Thoracic aorta (tissue), 2 donors: ENCODE data around the gene RGS4. TPM values are rescaled to one million over a fixed set of nuclear protein-coding genes. Genes with fewer than 3 reads are reported as not detected.

Experiments used
- ATAC-seq: fragments of 150-250 bp; one replicate; pipeline ENCODE4 v1.8.0; 2017; ENCODE audit warnings: low read depth; ENCODE audit not compliant: insufficient number of reproducible peaks, low FRiP score
- DNase-seq: peaks from one replicate; pipeline ENCODE4 v3.0.0-alpha.2; 2020; ENCODE audit warnings: low spot score
- H3K27ac ChIP-seq, 2 donors: fragments of 200-600 bp; sonication (generic); 1 replicate in 1 of 2; 2 replicates in 1 of 2; pipeline ENCODE4 v1.5.1; 2016; ENCODE audit warnings: mild to moderate bottlenecking in 2 of 2, moderate library complexity in 2 of 2
- H3K27me3 ChIP-seq: fragments of 200-600 bp; sonication (generic); replicated peaks from 2 replicates; pipeline ENCODE4 v1.6.0; 2016; ENCODE audit warnings: mild to moderate bottlenecking; ENCODE audit not compliant: insufficient read depth
- H3K36me3 ChIP-seq: fragments of 200-600 bp; sonication (generic); one replicate; pipeline ENCODE4 v1.5.1; 2016
- H3K4me1 ChIP-seq, 2 donors: fragments of 200-600 bp; sonication (generic); 1 replicate in 1 of 2; 2 replicates in 1 of 2; pipeline versions ENCODE4 v1.5.1 to v1.6.0; 2016; ENCODE audit warnings: low read depth in 2 of 2, mild to moderate bottlenecking in 1 of 2; ENCODE audit not compliant: control insufficient read depth in 1 of 2
- H3K4me3 ChIP-seq: fragments of 200-600 bp; sonication (generic); 2 replicates; pipeline ENCODE4 v1.5.1; 2016; ENCODE audit warnings: mild to moderate bottlenecking
- H3K9me3 ChIP-seq: fragments of 200-600 bp; sonication (generic); 2 replicates; pipeline ENCODE4 v1.5.1; 2016
- CTCF ChIP-seq: fragments of 200-600 bp; sonication (generic); IDR thresholded peaks from one replicate; pipeline ENCODE4 v1.5.1; 2019; ENCODE audit warnings: antibody characterized with exemption
- total RNA-seq, 2 donors: library from RNA; depleted of rRNA; stranded (reverse); fragments of >200 nt; gene quantifications; one replicate each; pipeline versions ENCODE4 v1.1.0 to v1.2.3, GENCODE V29; 2016

RGS4 gene
- total RNA-seq, 2 donors from 2014 or later: 32.6 to 52.0 TPM

DNA sequence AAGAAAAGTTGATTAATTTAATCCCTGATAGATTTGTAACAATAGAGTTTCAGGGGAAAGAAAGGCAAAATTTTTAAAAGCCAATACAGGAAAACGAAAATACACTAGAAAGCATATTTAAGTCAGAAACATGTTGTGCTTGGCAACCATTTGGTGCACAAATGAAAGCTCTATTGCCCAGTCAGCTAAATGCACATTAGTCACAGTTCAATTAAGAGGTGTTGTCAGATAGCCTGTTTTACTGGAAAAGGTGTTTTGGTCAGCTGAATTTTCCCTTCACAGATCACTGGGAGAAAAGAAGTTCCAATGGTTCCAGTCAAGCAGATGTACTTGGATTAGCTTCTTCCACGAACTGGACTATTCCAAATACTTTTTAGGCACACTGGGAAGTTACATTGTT lies 25.4 kb downstream of the RGS4 start:
- no peak for TF ChIP-seq CTCF

GRCh38 chr1:163095213-163095612 lies 26.1 kb downstream of the RGS4 start:
- Histone ChIP-seq H3K4me3 (no peak overlapping the region), H3K27me3 (no peaks in the 10 kb centered on the region), H3K4me1 (peaks cover 9 to 30% of the 10 kb centered on the region in 2 donors), H3K36me3 (no peaks in the 10 kb centered on the region), H3K27ac (no peak overlapping the region), H3K9me3 (no peaks in the 10 kb centered on the region)
- no peak for DNase-seq
- no peak for ATAC-seq
- no peak for TF ChIP-seq CTCF

More for the DNA sequence above, 25.4 kb downstream of the RGS4 start:
- Histone ChIP-seq H3K27me3 (no peaks in the 10 kb centered on the region), H3K36me3 (no peaks in the 10 kb centered on the region), H3K27ac (no peak overlapping the region), H3K9me3 (no peaks in the 10 kb centered on the region), H3K4me1 (peaks cover 9 to 30% of the 10 kb centered on the region in 2 donors), H3K4me3 (no peak overlapping the region)
- DNase-seq: no peak
- ATAC-seq: no peak

DNA sequence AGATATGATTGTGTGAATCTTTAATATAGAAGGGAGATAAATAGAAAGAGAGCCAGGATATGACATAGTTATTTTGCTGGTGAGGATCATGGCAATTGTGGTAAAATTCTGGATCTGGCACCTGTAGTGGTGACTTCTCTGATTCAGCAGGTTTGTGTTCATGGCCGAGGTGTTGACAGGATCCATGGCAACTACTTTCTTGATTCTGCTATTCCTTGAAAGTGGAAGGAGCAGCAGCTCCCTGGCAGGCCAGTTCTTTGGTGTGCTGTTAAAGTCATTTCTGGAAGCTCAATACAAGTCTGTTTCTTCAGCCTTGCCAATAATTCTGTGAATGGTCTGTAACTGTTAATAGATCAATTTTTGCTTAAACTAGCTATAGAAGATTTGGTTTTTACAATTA lies 33.4 kb downstream of the RGS4 start:
- ATAC-seq (no peak), DNase-seq (no peak)
- H3K4me1 ChIP-seq: peaks cover 14 to 35% of the 10 kb centered on the region in 2 donors
- no peaks in the 10 kb centered on the region for H3K9me3 ChIP-seq
- no peak overlapping the region for H3K4me3 ChIP-seq
- no peak for TF ChIP-seq CTCF
- no peak overlapping the region for H3K27ac ChIP-seq
- H3K27me3 ChIP-seq: no peaks in the 10 kb centered on the region
- no peaks in the 10 kb centered on the region for H3K36me3 ChIP-seq

DNA sequence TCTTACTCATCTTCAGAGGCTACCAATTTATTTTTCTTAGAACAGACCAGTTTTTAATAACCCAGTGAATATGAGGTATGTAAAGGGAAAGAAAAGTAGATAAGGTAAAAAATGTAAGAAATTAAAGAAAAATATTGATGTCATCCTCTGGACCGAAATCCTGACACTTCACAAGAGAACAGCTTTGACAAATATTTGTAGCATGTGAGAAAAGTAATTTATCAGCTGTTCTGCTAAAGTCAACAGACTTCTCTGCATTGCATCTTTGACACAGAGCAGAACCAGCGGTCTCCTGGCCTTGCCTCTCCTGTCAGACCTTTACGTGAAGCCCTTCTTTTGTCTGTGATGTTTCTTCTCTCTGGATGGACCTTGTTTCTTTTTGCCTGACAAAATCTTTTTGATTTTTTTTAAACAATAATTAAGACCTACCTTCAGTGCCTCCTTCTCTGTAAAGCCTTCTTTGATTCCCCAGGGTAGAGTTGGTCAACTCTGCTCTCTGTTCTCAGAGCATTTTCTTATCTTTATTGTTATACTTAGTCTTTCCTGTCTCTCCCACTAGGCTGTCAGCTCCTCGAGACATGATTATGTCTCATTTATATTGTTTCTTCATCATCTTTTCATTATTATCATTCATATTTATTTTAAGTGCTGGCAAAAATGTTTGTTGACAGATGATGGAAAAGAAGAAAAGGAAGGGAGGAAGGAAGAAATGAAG lies 35.4 kb downstream of the RGS4 start:
- Histone ChIP-seq H3K27me3 (no peaks in the 10 kb centered on the region), H3K9me3 (no peaks in the 10 kb centered on the region), H3K4me1 (peaks cover 14 to 35% of the 10 kb centered on the region in 2 donors), H3K36me3 (no peaks in the 10 kb centered on the region), H3K4me3 (no peak overlapping the region), H3K27ac (peak overlapping the region; percentile 20 to 58)
- no peak for ATAC-seq
- no peak for TF ChIP-seq CTCF
- no peak for DNase-seq

DNA sequence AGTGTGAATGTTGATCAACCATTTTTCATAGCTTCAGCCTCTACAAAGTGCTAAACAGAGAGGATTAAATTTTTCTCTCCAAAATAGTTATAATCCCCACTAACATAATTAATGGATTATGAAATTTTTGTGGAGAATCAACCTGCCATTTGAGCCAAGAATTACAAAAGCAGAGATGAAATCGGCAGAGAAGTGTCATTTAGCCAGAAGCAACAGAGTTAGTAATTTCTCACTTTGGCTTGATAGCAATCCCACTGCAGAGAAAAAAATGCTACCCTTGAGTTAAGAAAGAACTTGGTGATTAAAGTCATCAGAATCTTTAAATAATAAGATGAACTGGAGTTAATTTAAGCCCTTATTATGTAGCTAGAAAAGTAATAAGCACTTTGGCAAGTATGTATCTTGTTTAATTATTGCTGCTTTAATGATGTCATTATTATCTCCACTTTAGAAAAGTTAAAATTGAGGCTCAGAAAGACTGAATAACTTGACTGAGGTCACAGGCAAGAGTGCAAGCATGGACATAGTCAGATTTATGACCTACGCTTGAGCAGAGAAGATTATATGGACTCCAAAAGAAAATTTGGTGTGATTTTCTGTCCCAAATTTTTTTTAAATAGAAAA lies 37.3 kb downstream of the RGS4 start:
- Histone ChIP-seq H3K27me3 (no peaks in the 10 kb centered on the region), H3K27ac (peak overlapping the region; percentile 61 to 73), H3K9me3 (no peaks in the 10 kb centered on the region), H3K4me1 (peaks cover 14 to 35% of the 10 kb centered on the region in 2 donors), H3K4me3 (no peak overlapping the region), H3K36me3 (no peaks in the 10 kb centered on the region)
- no peak for TF ChIP-seq CTCF
- no peak for ATAC-seq
- DNase-seq: no peak
